Measurements from ENCODE around the gene RUNX1.

GRCh38 chr21:34911360-34911759 is 137.7 kb downstream of the RUNX1 start:
- TF ChIP-seq POLR2A (IDR thresholded peaks at IDR 0.05; ENCODE audit: low read depth, low read length) (no peak), JUN (IDR thresholded peaks at IDR 0.05; ENCODE audit: borderline replicate concordance, insufficient read depth, insufficient read length, low read depth) (no peak), CTCF (IDR thresholded peaks at IDR 0.05; ENCODE audit: extremely low read depth in 1 of 2, insufficient read depth in 1 of 2, low read depth in 1 of 2, low read length in 2 of 2) (no peak), EZH2 (IDR thresholded peaks at IDR 0.05; ENCODE audit: borderline replicate concordance, low read depth, low read length, severe bottlenecking) (no peak), POLR2AphosphoS5 (IDR thresholded peaks at IDR 0.05; ENCODE audit: insufficient read depth, low read depth, low read length) (no peak), MAX (IDR thresholded peaks at IDR 0.05; ENCODE audit: insufficient read depth, insufficient read length) (no peak), MYC (IDR thresholded peaks at IDR 0.05; ENCODE audit: low read depth, low read length) (no peak)

Data from endothelial cell of umbilical vein (primary cell).